GM12892 (cell line): ENCODE results near the gene SENP1.

Experiments used
- POLR2AphosphoS5 ChIP-seq: IDR thresholded peaks from 2 replicates; pipeline ENCODE4 v1.6.1; 2011; ENCODE audit warnings: low read depth, low read length, control low read depth
- TAF1 ChIP-seq: IDR thresholded peaks from 2 replicates; pipeline ENCODE4 v1.6.1; 2011; ENCODE audit warnings: low read depth, mild to moderate bottlenecking, control low read depth, low read length, borderline replicate concordance

DNA sequence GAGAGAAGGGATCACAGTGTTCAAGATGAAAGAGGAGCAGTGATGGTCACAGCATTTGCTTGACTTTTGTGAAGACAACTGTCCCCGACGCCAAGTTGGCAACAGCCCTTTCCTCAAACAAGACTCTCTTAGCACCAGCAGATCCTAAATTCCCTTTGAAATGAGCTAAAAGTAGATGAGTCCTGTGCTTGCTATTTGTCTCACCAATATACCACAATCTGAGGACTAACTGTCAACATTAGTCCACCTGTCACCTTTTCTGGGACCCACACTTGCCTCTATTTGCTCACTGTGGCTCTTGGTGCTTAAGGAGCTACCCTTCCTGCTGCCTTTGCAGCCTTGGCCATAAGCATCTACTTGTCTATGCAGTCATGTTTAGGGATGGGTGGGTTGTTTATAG, 54.2 kb downstream of the SENP1 start:
- TF ChIP-seq TAF1 = no peak
- no peak for TF ChIP-seq POLR2AphosphoS5
